AG04449 (cell line): ENCODE data around the gene FOXB2.

Source experiments
- CTCF ChIA-PET: fragments of 350-600 bp; formaldehyde crosslinking; extraction: SDS; loops from one replicate; lab custom pipeline; 2021; ENCODE audit warnings: antibody characterized with exemption; lab: Yijun Ruan, JAX
- POLR2A ChIA-PET: fragments of 400-600, 350-600 bp; formaldehyde crosslinking; extraction: SDS; loops from one replicate; lab custom pipeline; 2020; ENCODE audit warnings: antibody characterized with exemption, inconsistent platforms; lab: Yijun Ruan, JAX
- DNase-seq: peaks from one replicate; pipeline ENCODE4 v3.0.0-alpha.2; 2010; ENCODE audit warnings: low read depth, low spot score
- H3K4me3 ChIP-seq: 2 replicates; pipeline ENCODE4 v1.5.1; 2011; ENCODE audit warnings: low read depth, mild to moderate bottlenecking, control low read depth, low read length
- CTCF ChIP-seq: IDR thresholded peaks from one replicate; pipeline ENCODE4 v1.5.1; 2011; ENCODE audit warnings: mild to moderate bottlenecking, moderate library complexity, low read length, control low read depth, inconsistent platforms; ENCODE audit not compliant: insufficient read depth; ENCODE audit errors: missing control alignments

FOXB2 gene

GRCh38 chr9:77016526-77017504 lies 2.6 kb upstream of the FOXB2 start:
- no peak for TF ChIP-seq CTCF
- H3K4me3 ChIP-seq: no peak overlapping the region
- CTCF ChIA-PET: interaction anchor here (1.1 to 2.4 kb wide), 3 partner anchors 21 to 207 kb away, joined by 3 to 15 read pairs (median 5); no protein-coding TSS in a partner anchor
- DNase-seq: no peak
- POLR2A ChIA-PET: no interaction called here

DNA sequence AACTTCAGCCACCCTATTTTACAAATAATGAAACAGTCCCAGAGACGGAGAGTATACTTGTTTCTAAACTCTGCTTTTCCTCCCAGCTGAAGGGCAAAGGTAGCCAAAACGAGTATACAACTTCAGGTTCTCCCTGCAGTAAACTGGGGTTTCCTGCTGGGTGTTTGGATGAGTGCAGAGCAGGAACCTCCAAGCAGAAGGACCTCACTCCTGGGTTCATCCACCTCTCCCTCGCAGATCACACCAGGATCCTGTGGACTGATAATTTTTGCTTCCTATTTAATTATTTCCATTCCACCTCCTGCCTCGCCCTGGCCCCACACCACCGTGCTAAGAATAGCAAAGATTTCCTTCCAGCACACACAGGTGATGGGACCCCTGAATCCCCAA lies 2.0 kb upstream of the FOXB2 start:
- DNase-seq: no peak
- H3K4me3 ChIP-seq: no peak overlapping the region
- ChIA-PET POLR2A (no interaction called here), CTCF (interaction anchor here (1.1 to 2.4 kb wide), 2 partner anchors 21 to 208 kb away, joined by 5 to 15 read pairs; no protein-coding TSS in a partner anchor)
- TF ChIP-seq CTCF: no peak

DNA sequence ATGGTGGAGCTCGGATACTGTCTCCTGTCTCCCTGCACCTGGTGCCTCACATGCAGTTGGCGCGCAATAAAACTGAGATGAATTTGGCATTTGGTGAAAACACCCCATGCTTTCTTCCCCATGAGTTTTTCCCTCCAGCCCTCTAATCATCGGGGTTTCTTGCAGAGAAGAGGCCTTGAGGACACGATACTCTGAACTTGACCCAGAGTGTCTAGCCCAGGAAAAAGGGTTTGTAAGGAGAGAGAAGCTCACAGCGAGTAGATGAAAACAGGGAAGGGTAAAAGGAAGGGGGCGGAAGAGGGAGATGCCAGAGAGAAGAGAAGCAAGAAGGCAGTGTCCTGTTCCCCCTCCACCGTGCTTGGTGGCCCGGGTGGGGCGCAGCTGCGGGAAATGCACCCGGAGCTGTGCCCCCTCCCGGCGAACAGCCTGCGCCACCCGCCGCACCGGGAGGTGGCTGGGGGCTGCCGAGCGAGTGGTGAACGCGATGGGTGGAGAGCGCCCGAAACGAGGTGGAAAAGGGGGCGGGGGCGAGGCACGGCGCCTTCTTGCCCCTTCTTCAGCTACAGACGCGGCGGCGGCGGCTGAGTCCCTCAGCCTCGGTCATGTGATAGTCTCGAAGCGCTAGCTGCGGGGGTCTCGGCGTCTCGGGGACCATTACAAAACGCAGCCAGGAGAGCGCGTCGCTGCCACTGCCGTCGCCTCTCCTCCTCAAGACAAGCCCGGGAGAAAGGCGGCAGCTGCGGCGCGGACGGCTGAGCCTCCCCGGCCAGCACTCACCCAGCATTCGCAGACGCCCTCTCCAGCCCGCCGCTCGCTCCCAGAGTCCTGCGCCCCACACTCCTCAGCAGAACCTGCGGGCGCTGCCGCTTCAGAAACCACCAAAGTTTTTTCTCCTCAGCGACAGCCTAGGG lies 1.1 kb upstream of the FOXB2 start:
- CTCF ChIA-PET: interaction anchor here (2.4 kb wide), 1 partner anchor 209 kb away, joined by 15 read pairs; no protein-coding TSS in a partner anchor

GRCh38 chr9:77018969-77019235 lies 553 bp upstream of the FOXB2 start:
- no peak overlapping the region for H3K4me3 ChIP-seq
- POLR2A ChIA-PET: no interaction called here
- DNase-seq: no peak
- CTCF ChIA-PET: no interaction called here
- TF ChIP-seq CTCF: no peak

More for the DNA sequence above, 1.1 kb upstream of the FOXB2 start:
- no peak overlapping the region; the same call in 1 of the 2 replicates for H3K4me3 ChIP-seq
- no peak for TF ChIP-seq CTCF
- no peak for DNase-seq
- POLR2A ChIA-PET: no interaction called here

GRCh38 chr9:77019926-77020412 lies 514 bp downstream of the FOXB2 start:
- ChIA-PET CTCF (no interaction called here), POLR2A (no interaction called here)
- H3K4me3 ChIP-seq: no peak overlapping the region
- TF ChIP-seq CTCF: no peak
- no peak for DNase-seq
